Stimulated activated CD8-positive, alpha-beta memory T cell treated with anti-CD3 and anti-CD28 coated beads, Interleukin-15, amount 100 ng/mL, for 1 hour (primary cell): ENCODE results near the gene PDZD2.

ENCODE experiments used
- DNase-seq: peaks from one replicate; pipeline ENCODE4 v3.0.0-alpha.2; 2020; ENCODE audit warnings: low read depth

Gene PDZD2

GRCh38 chr5:31884896-31885295 is 246.0 kb downstream of the PDZD2 start:
- DNase-seq, result no peak

DNA sequence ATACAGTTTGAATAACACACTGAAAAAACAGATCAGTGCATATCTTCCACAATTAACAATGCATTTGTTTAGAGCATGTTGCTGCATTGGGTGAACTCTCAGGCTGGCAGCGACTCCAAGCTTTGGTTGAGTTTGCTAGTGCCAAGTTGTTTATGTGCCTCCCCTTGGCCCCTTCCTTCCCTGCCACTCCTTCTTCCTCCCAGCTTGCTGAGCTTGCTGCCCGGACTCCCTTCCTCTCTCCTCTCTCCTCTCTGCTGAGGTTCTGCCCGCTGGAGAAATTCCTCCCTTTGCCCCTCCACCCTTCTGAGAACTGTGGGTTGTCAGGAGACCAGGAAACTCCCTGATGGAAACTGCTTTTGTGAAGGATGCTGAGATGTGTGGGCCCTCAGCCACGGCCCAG is 247.3 kb downstream of the PDZD2 start:
- DNase-seq, result no peak

GRCh38 chr5:31887556-31887955 is 248.6 kb downstream of the PDZD2 start:
- DNase-seq, result no peak

- DNase-seq, result no peak
Observed at GRCh38 chr5:31888564-31888963, 249.6 kb downstream of the PDZD2 start.

GRCh38 chr5:31889001-31889561 is 250.2 kb downstream of the PDZD2 start:
- DNase-seq, result no peak

GRCh38 chr5:31890046-31890445 is 251.1 kb downstream of the PDZD2 start:
- DNase-seq, result no peak

GRCh38 chr5:31894141-31894540 is 255.2 kb downstream of the PDZD2 start:
- DNase-seq, result no peak

GRCh38 chr5:31895199-31895820 is 256.4 kb downstream of the PDZD2 start:
- no peak for DNase-seq

- no peak for DNase-seq
Observed at GRCh38 chr5:31898036-31898632, 259.2 kb downstream of the PDZD2 start.

GRCh38 chr5:31900296-31900865 is 261.4 kb downstream of the PDZD2 start:
- no peak for DNase-seq

GRCh38 chr5:31901807-31902530 is 263.0 kb downstream of the PDZD2 start:
- no peak for DNase-seq

- DNase-seq, result no peak
Observed at GRCh38 chr5:31908396-31908795, 269.5 kb downstream of the PDZD2 start.

DNA sequence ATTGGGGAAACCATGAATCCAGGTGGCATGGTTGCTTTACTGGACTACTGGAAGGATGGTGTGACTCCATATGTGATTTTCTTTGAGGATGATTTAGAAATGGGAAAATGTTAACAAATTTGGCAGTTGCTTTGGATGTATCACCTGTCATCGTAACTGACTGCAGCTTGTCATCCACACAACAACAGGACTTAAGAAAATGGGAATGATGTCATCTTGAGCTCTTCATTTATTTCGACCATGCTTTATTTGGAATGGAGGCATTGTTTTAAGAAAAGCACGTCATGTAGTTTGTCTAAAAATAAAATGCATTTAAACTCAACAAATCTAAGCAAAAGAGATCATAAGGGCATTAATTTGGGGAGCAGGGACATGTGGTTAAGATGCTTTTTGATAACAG is 270.1 kb downstream of the PDZD2 start:
- no peak for DNase-seq

GRCh38 chr5:31911291-31912265 is 272.6 kb downstream of the PDZD2 start:
- DNase-seq, result no peak

DNA sequence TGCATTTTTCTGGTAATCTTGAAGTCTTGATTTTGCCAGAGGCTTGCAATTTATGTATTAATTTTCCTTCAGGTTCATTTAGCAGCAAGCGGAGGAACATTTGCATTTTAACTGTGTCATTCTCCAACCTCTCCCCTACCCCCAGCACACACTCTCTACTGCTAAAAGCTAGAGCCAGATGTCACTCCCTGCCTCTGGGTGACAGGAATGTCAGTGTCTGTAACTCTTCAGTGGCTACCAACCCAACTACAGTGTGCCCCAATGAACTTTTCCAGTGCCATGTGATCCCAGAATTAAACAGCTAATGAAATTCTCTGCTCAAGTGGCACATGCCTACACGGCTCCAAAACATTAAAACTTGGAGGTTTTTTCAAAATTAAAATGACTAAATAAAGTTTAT is 274.9 kb downstream of the PDZD2 start:
- no peak for DNase-seq

DNA sequence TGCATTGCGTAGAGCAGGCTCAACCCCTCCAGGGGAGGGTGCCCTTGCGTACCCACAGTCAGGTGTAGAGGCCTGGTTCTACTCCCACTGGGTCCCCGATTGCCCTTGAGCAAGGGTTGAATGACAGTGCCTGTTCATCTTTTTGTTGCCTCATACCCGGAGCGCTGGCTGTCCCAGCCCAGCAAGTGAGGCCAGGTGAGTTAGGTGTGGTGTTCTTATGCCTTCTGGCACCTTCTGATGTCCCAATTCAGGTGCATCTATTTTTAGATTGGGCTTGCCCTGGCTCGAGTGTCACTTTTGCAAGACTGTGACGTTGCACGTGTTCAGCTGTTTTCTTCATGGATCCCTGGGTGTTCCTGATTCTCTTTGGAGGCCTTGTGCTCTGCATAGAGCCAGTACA is 277.4 kb downstream of the PDZD2 start:
- no peak for DNase-seq

GRCh38 chr5:31918739-31919138 is 279.8 kb downstream of the PDZD2 start:
- no peak for DNase-seq

DNA sequence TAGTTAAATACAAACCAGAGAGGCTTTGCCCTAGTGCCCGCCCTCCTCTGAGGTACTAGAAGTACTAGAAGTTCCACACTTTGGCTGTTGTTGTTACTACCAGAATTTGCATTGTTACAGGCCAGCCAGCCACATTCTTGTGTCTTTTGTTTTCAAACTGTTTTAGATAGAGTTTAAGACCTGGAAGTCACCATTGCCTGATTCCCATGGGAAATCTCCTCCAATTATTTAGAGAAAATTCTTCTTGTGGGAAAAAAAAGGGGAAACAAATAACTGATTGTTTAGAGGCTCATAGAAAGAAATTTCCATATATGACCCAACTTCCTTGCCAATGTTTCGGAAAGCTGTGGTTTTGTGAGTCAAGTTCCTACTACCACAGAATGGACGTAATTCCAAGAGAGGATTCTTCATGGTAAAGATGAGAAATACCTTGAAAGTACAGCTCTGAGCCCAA is 282.9 kb downstream of the PDZD2 start:
- no peak for DNase-seq

DNA sequence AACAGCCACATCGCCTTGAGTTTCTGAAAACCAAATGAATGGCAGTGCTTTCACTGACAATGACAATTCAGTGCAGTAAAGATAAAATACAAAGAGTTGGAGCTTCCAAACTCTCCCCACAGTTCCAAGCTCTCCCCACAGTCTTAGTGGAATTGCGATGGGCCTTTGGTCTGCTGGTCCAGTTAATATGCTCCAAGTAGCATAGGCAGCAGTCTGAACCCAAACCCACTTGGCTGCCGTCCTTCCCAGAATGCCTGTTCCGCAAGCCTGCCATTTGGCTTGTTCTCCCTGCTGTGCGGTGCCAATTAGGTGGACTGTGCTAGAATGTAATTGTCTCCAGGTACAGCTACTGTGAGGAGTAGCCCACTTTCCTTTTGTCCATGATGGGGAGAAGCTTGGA is 285.1 kb downstream of the PDZD2 start:
- no peak for DNase-seq

DNA sequence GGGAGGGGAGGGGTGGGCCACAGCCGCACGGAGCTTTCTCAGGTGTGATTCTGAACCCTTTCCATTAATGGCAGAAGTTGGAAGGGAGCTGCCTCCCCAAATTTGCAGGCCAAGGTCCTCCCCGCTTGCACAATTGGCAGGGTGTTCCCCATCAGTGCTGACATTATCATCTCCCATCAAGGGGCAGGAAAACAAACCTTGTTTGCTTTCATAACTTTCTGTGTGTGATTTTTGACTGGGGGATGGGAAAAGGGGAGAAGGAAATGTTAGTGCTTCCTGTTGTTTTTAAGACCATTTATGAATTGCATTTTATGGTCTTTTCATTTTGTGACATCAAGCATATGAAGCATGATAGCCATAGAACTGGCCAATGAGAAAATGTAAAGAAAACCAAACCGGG is 292.9 kb downstream of the PDZD2 start:
- no peak for DNase-seq

DNA sequence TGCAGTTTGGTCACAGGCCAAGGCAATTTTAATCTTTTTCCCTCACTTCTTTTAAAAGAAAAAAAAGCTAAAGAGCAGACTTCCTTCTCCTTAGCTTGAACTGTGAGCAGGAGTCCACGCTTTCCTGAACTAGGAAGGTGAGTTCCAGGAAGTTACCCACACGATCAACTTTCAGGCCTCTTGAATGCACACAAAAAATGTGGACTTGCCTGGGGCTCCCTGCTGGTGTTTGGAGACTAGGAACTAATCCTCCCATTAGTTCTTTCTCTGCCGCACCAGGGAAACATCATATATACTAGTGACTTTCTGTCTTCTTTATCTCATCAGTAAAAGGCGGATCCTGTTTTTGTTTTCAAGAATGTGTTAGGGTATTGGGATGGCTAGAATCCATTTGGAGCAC is 295.2 kb downstream of the PDZD2 start:
- no peak for DNase-seq
